SK-N-SH (cell line): ENCODE measurements around the gene RNGTT.

Experiments used
- NRF1 ChIP-seq: IDR thresholded peaks from 2 replicates; pipeline ENCODE4 v1.6.1; 2012; ENCODE audit warnings: low read depth, mild to moderate bottlenecking, low read length
- ZBTB33 ChIP-seq: IDR thresholded peaks from 2 replicates; pipeline ENCODE4 v1.4.0; 2012; ENCODE audit warnings: low read depth, borderline replicate concordance

- TF ChIP-seq ZBTB33 (no peak), NRF1 (no peak)
These were observed 286.1 kb downstream of the RNGTT start for GRCh38 chr6:88677356-88677755.
